Measurements from ENCODE around the gene ATF6. TPM values are rescaled to one million over a fixed set of nuclear protein-coding genes. Genes with fewer than 3 reads are reported as not detected.
A peak's percentile ranks its signal among the peaks of the same experiment; 100 is the strongest.

The ATF6 gene
- total and polyA plus RNA-seq, 3 donors from 2014 or later: 22.6 to 38.2 (median 38.0) TPM

DNA sequence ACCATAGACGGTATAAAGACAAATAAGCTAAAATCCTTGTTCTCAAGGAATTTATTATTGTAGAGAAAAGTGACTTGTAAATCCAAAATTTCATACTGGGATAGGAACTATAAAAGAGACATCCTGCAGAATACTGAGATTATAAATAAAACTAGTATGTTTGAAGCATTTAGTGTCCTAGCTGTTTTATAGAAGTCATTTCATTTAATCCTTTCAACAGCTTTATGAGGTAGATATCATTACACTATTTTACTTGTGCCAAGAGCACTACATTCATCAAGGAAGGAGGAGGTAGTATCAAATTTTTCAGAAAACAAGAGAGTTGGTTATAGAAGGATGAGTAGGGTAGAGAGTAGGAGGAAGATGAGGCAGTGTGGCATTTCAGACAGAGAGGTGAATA lies 119.6 kb downstream of the ATF6 start:
- TF ChIP-seq, protein P1, sequence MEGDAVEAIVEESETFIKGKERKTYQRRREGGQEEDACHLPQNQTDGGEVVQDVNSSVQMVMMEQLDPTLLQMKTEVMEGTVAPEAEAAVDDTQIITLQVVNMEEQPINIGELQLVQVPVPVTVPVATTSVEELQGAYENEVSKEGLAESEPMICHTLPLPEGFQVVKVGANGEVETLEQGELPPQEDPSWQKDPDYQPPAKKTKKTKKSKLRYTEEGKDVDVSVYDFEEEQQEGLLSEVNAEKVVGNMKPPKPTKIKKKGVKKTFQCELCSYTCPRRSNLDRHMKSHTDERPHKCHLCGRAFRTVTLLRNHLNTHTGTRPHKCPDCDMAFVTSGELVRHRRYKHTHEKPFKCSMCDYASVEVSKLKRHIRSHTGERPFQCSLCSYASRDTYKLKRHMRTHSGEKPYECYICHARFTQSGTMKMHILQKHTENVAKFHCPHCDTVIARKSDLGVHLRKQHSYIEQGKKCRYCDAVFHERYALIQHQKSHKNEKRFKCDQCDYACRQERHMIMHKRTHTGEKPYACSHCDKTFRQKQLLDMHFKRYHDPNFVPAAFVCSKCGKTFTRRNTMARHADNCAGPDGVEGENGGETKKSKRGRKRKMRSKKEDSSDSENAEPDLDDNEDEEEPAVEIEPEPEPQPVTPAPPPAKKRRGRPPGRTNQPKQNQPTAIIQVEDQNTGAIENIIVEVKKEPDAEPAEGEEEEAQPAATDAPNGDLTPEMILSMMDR (IDR thresholded peaks at IDR 0.05): no peak
- no peak for TF ChIP-seq POLR2A (IDR thresholded peaks at IDR 0.05)
- no peak for DNase-seq
- Histone ChIP-seq H3K9me3 (no peaks in the 10 kb centered on the region), H3K4me3 (no peak overlapping the region), H3K27me3 (no peaks in the 10 kb centered on the region), H3K36me3 (ENCODE audit: low read depth, missing control alignments) (no peaks in the 10 kb centered on the region), H3K4me1 (no peaks in the 10 kb centered on the region), H3K27ac (no peak overlapping the region)
- 62 to 84% methylated on average over 1 of the region's 1 CpG for WGBS, 2 donors
- intact Hi-C loops (cut with DNase I; ENCODE audit: low total_unique reads): no loop called here

- 94 to 98% methylated on average over 5 of the region's 5 CpGs for WGBS, 2 donors
Measured at GRCh38 chr1:161886589-161886988, 120.5 kb downstream of the ATF6 start.

GRCh38 chr1:161887730-161888287 lies 121.7 kb downstream of the ATF6 start:
- Histone ChIP-seq H3K9me3 (no peaks in the 10 kb centered on the region), H3K27ac (no peak overlapping the region), H3K4me3 (no peak overlapping the region), H3K36me3 (ENCODE audit: low read depth, missing control alignments) (no peaks in the 10 kb centered on the region), H3K4me1 (no peaks in the 10 kb centered on the region), H3K27me3 (no peaks in the 10 kb centered on the region)
- no peak for DNase-seq
- intact Hi-C loops (cut with DNase I; ENCODE audit: low total_unique reads): no loop called here
- TF ChIP-seq POLR2A (IDR thresholded peaks at IDR 0.05): no peak
- TF ChIP-seq, protein P1 (IDR thresholded peaks at IDR 0.05): no peak
- 86 to 96% methylated on average over 3 of the region's 3 CpGs for WGBS, 2 donors

More at GRCh38 chr1:161886589-161886988, 120.5 kb downstream of the ATF6 start:
- DNase-seq: no peak
- TF ChIP-seq, protein P1 (IDR thresholded peaks at IDR 0.05): no peak
- no peak for TF ChIP-seq POLR2A (IDR thresholded peaks at IDR 0.05)
- no peaks in the 10 kb centered on the region for H3K4me1 ChIP-seq
- H3K4me3 ChIP-seq: no peak overlapping the region
- H3K36me3 ChIP-seq (ENCODE audit: low read depth, missing control alignments): no peaks in the 10 kb centered on the region
- intact Hi-C loops (cut with DNase I; ENCODE audit: low total_unique reads): no loop called here
- H3K27me3 ChIP-seq: no peaks in the 10 kb centered on the region
- H3K27ac ChIP-seq: no peak overlapping the region
- no peaks in the 10 kb centered on the region for H3K9me3 ChIP-seq

DNA sequence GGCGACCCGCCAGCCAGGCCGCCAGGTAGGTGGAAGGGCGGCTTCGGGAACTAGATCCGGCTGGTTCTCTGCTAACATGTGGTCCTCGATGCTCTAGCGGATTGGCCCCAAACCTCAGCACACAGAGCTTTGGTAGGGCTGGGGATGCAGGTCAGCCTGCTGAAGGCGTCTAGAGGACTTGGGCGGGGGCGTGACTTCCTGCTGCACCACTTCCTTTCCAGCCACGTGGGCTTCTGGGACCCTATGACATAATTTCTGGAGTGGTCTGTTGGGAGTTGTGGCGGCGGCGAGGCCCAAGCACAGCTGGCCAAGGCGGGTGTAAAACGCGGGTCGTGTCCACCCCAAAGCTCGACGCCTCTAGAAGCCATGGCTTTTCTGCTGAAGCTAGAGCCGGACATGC lies 124.5 kb downstream of the ATF6 start:
- Histone ChIP-seq H3K4me1 (no peaks in the 10 kb centered on the region), H3K27ac (no peak overlapping the region), H3K36me3 (ENCODE audit: low read depth, missing control alignments) (no peaks in the 10 kb centered on the region), H3K27me3 (no peaks in the 10 kb centered on the region), H3K9me3 (no peaks in the 10 kb centered on the region), H3K4me3 (no peak overlapping the region)
- 72 to 83% methylated on average over 6 to 22 of the region's 22 CpGs for WGBS, 2 donors
- intact Hi-C loops (cut with DNase I; ENCODE audit: low total_unique reads): no loop called here
- peak; percentile 37 for DNase-seq
- TF ChIP-seq, protein P1 (IDR thresholded peaks at IDR 0.05): no peak
- TF ChIP-seq POLR2A (IDR thresholded peaks at IDR 0.05): no peak

- no peak for TF ChIP-seq POLR2A (IDR thresholded peaks at IDR 0.05)
- TF ChIP-seq, protein P1 (IDR thresholded peaks at IDR 0.05): no peak
- H3K4me1 ChIP-seq: no peaks in the 10 kb centered on the region
- intact Hi-C loops (cut with DNase I; ENCODE audit: low total_unique reads): no loop called here
- DNase-seq: no peak
- no peaks in the 10 kb centered on the region for H3K9me3 ChIP-seq
- no peak overlapping the region for H3K4me3 ChIP-seq
- 86 to 87% methylated on average over 2 of the region's 2 CpGs for WGBS, 2 donors
- H3K36me3 ChIP-seq (ENCODE audit: low read depth, missing control alignments): no peaks in the 10 kb centered on the region
- H3K27ac ChIP-seq: no peak overlapping the region
- H3K27me3 ChIP-seq: no peaks in the 10 kb centered on the region
Measured at GRCh38 chr1:161899091-161899490, 133.0 kb downstream of the ATF6 start.

Data from testis (tissue), 3 donors.